Prostate gland (tissue), 2 donors: ENCODE measurements around the gene SGO1.

Source experiments
- POLR2A ChIP-seq: fragments of 450-650 bp; IDR thresholded peaks from one replicate; pipeline ENCODE4 v1.6.1; 2016; ENCODE audit warnings: antibody characterized with exemption, mild to moderate bottlenecking
- POLR2AphosphoS5 ChIP-seq: sonication (generic); formaldehyde crosslinking; IDR thresholded peaks from one replicate; pipeline ENCODE4 v1.6.1; 2017; ENCODE audit warnings: antibody characterized with exemption
- TF ChIP-seq, protein P1 (sequence below), 4 experiments: fragments of 200-600 bp in 2 of 4; fragments of 450-650 bp in 2 of 4; sonication (generic) in 2 of 4; IDR thresholded peaks; 1 replicate in 3 of 4; 2 replicates in 1 of 4; pipeline ENCODE4 v1.5.1; 2016 to 2019; ENCODE audit warnings: antibody characterized with exemption in 4 of 4, mild to moderate bottlenecking in 2 of 4, moderate library complexity in 2 of 4

DNA sequence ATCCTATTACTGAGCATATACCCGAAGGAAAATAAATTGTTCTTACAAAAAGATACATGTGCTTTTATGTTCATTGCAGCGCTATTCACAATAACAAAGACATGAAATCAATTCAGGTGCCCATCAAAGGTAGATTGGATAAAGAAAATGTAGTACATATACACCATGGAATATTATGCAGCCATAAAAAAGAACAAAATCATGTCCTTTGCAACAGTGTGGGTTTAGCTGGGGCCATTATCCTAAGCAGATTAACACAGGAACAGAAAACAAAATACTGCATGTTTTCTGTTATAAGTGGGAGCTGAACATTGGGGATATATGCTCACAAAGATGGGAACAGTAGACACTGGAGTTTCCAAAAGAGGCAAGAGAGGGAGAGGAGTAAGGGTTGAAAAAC, 42.5 kb downstream of the SGO1 start:
- TF ChIP-seq POLR2AphosphoS5 (no peak), POLR2A (no peak)
- TF ChIP-seq, protein P1, sequence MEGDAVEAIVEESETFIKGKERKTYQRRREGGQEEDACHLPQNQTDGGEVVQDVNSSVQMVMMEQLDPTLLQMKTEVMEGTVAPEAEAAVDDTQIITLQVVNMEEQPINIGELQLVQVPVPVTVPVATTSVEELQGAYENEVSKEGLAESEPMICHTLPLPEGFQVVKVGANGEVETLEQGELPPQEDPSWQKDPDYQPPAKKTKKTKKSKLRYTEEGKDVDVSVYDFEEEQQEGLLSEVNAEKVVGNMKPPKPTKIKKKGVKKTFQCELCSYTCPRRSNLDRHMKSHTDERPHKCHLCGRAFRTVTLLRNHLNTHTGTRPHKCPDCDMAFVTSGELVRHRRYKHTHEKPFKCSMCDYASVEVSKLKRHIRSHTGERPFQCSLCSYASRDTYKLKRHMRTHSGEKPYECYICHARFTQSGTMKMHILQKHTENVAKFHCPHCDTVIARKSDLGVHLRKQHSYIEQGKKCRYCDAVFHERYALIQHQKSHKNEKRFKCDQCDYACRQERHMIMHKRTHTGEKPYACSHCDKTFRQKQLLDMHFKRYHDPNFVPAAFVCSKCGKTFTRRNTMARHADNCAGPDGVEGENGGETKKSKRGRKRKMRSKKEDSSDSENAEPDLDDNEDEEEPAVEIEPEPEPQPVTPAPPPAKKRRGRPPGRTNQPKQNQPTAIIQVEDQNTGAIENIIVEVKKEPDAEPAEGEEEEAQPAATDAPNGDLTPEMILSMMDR (IDR thresholded peaks at IDR 0.05) = no peak
